HEK293T (cell line): ENCODE measurements around the gene BBS9.

Experiments
- CTCF ChIA-PET: fragments of 350-600 bp; formaldehyde crosslinking; extraction: SDS; loops from one replicate; lab custom pipeline; 2021; ENCODE audit warnings: antibody characterized with exemption, inconsistent platforms; lab: Yijun Ruan, JAX
- POLR2A ChIA-PET: fragments of 350-600 bp; formaldehyde crosslinking; extraction: SDS; loops from one replicate; lab custom pipeline; 2020; ENCODE audit warnings: antibody characterized with exemption, inconsistent platforms; lab: Yijun Ruan, JAX
- DNase-seq: peaks from one replicate; pipeline ENCODE4 v3.0.0; 2012; ENCODE audit warnings: mixed read lengths; ENCODE audit errors: extremely low spot score
- ARNT ChIP-seq: fragments of 450-650 bp; IDR thresholded peaks from 2 replicates; pipeline ENCODE4 v1.6.1; 2017; ENCODE audit warnings: mild to moderate bottlenecking
- BHLHE40 ChIP-seq: fragments of 450-650 bp; IDR thresholded peaks from 2 replicates; pipeline ENCODE4 v1.6.1; 2016; ENCODE audit warnings: mild to moderate bottlenecking, moderate library complexity, borderline replicate concordance
- CTBP1 ChIP-seq: fragments of 450-650 bp; IDR thresholded peaks from 2 replicates; pipeline ENCODE4 v1.6.1; 2016; ENCODE audit warnings: borderline replicate concordance
- ELF4 ChIP-seq: fragments of 450-650 bp; IDR thresholded peaks from 2 replicates; pipeline ENCODE4 v1.6.1; 2017; ENCODE audit warnings: antibody characterized with exemption
- FOXA1 ChIP-seq: fragments of 450-650 bp; IDR thresholded peaks from 2 replicates; pipeline ENCODE4 v1.6.1; 2016; ENCODE audit warnings: mild to moderate bottlenecking
- FOXK2 ChIP-seq: fragments of 450-650 bp; IDR thresholded peaks from 2 replicates; pipeline ENCODE4 v1.6.1; 2016; ENCODE audit warnings: mild to moderate bottlenecking
- FOXM1 ChIP-seq: fragments of 450-650 bp; IDR thresholded peaks from 2 replicates; pipeline ENCODE4 v1.6.1; 2017; ENCODE audit warnings: mild to moderate bottlenecking, borderline replicate concordance
- HDGF ChIP-seq: fragments of 450-650 bp; IDR thresholded peaks from 2 replicates; pipeline ENCODE4 v1.6.1; 2017; ENCODE audit warnings: antibody characterized with exemption, borderline replicate concordance
- L3MBTL2 ChIP-seq: fragments of 450-650 bp; conservative IDR thresholded peaks from 2 replicates; pipeline ENCODE4 v1.6.1; 2016; ENCODE audit warnings: mild to moderate bottlenecking
- LEF1 ChIP-seq: fragments of 450-650 bp; IDR thresholded peaks from 2 replicates; pipeline ENCODE4 v1.6.1; 2017; ENCODE audit warnings: mild to moderate bottlenecking, borderline replicate concordance
- NFRKB ChIP-seq: fragments of 450-650 bp; IDR thresholded peaks from 2 replicates; pipeline ENCODE4 v1.6.1; 2016; ENCODE audit warnings: mild to moderate bottlenecking, moderate library complexity
- SP1 ChIP-seq: fragments of 450-650 bp; IDR thresholded peaks from 2 replicates; pipeline ENCODE4 v1.6.1; 2017
- SUZ12 ChIP-seq: fragments of 450-650 bp; IDR thresholded peaks from 2 replicates; pipeline ENCODE4 v1.6.1; 2016; ENCODE audit warnings: mild to moderate bottlenecking
- TARDBP ChIP-seq: fragments of 450-650 bp; IDR thresholded peaks from 2 replicates; pipeline ENCODE4 v1.6.1; 2016
- ZNF384 ChIP-seq: fragments of 450-650 bp; IDR thresholded peaks from 2 replicates; pipeline ENCODE4 v1.6.1; 2016
- TF ChIP-seq, protein P1 (sequence below): fragments of 450-650 bp; IDR thresholded peaks from 2 replicates; pipeline ENCODE4 v1.6.1; 2016

BBS9 gene

DNA sequence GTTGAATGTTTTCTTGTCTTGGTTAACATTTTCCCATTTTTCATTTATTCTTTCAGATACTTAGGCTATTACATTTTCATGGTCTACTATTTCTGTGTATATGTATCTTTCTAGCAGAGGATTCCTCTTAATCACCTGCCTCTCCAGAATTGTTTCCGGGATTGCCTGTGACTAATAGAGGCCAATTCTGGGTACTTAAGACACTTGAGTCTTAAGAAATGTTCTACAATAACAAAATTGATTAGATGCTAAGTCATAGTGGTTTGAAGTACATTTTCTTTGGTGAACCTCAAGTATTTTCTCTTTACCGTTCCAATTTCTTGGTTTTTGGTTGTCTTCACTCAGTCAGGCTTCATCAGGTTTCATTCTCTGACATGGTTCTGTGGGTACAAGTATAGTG, 26.4 kb downstream of the BBS9 start:
- ChIA-PET CTCF (no interaction called here), POLR2A (no interaction called here)
- DNase-seq, result no peak
- TF ChIP-seq, protein P1, sequence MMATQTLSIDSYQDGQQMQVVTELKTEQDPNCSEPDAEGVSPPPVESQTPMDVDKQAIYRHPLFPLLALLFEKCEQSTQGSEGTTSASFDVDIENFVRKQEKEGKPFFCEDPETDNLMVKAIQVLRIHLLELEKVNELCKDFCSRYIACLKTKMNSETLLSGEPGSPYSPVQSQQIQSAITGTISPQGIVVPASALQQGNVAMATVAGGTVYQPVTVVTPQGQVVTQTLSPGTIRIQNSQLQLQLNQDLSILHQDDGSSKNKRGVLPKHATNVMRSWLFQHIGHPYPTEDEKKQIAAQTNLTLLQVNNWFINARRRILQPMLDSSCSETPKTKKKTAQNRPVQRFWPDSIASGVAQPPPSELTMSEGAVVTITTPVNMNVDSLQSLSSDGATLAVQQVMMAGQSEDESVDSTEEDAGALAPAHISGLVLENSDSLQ, result no peak
- TF ChIP-seq LEF1, result no peak
- TF ChIP-seq TARDBP, result no peak
- TF ChIP-seq SUZ12, result no peak
- no peak for TF ChIP-seq ELF4
- no peak for TF ChIP-seq FOXK2
- TF ChIP-seq CTBP1, result no peak
- no peak for TF ChIP-seq FOXM1
- no peak for TF ChIP-seq SP1

DNA sequence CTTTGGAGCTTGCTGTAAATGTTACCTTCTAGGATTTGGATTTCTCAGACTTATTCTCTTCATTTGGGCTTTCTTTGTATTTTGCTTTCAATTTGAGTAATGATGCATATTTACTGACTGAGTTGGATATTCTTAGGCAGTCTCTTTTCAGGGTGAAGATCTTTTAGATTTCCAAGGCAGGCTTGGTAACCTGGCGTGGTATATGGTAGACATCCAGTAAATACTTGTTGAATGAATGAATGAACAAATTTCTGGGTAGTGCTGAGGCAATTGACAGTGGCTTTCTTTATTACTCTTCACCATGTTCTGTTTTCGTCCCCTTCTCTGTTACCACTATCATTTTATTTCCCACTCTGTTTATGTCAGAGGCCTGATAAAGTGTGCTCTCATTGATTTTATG, 27.1 kb downstream of the BBS9 start:
- DNase-seq, result no peak
- POLR2A ChIA-PET, result no interaction called here
- CTCF ChIA-PET, result no interaction called here

DNA sequence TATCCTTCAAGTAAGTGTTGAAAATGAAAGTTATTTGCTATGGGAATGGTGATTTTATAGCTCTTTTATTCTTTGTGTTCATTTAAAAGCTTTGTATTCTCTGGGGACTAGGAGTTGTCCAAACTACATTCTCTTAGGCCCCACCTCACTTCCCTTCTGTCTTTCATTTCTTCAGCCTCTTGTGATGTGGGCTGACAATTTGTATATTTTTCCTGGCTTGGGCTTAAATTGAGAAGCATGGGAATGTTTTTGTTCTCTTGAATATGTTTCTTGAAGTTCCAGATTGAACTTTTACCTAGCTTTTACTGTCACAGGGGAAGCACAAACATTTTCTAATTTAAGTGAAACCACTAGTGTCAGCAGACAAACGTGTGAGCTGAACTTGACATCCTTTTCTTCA, 27.9 kb downstream of the BBS9 start:
- no peak for DNase-seq
- CTCF ChIA-PET, result no interaction called here
- TF ChIP-seq NFRKB, result no peak
- no peak for TF ChIP-seq LEF1
- no peak for TF ChIP-seq SUZ12
- TF ChIP-seq SP1, result no peak
- POLR2A ChIA-PET, result no interaction called here

More for the DNA sequence above, 27.1 kb downstream of the BBS9 start:
- no peak for TF ChIP-seq HDGF
- TF ChIP-seq LEF1, result no peak
- no peak for TF ChIP-seq FOXK2
- no peak for TF ChIP-seq SUZ12

DNA sequence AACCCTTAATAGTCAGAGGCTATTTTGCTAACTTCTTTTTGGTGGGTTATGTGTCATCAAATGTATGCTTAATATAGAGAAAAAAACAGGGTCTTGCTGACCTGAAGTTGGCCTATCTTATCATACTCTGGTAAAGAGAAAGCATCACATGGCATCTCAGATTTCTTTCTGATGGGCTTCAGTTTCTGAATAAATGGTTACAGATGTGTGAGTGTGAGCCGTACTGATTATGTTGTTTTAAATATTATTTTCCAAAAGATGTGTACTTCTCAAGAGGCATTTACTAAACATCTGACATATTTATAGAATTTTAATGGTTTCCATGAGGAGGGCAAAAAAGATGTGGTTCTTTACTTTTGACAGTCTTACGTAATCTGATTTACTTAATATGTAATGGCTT, 28.4 kb downstream of the BBS9 start:
- POLR2A ChIA-PET, result no interaction called here
- TF ChIP-seq BHLHE40 (no peak), SP1 (no peak), FOXM1 (no peak), ZNF384 (no peak), ELF4 (no peak), FOXA1 (no peak), CTBP1 (no peak), L3MBTL2 (no peak), HDGF (no peak), TARDBP (no peak), LEF1 (no peak), NFRKB (no peak)
- TF ChIP-seq, protein P1, result no peak
- DNase-seq, result no peak
- CTCF ChIA-PET, result no interaction called here

DNA sequence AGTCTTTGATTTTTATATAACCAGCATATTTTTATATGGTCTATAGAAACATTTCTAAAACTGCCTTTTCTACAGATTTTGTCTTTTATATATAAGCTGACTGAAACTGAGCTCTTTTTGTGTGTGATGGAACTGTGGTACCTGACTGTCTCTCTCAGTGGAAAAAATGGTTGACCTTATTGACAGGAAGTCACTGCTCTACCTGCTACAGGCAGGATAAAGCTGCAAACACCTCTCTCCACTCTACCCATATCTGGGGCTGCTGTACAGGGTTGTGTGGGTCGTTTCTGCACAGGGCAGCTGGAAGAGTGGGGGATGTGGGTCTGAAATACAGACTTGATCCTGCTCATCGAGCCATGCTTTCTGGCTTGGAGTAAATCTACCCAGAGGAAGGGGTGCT, 48.5 kb downstream of the BBS9 start:
- ChIA-PET CTCF (no interaction called here), POLR2A (no interaction called here)
- no peak for TF ChIP-seq ELF4
- no peak for TF ChIP-seq SUZ12
- no peak for DNase-seq

DNA sequence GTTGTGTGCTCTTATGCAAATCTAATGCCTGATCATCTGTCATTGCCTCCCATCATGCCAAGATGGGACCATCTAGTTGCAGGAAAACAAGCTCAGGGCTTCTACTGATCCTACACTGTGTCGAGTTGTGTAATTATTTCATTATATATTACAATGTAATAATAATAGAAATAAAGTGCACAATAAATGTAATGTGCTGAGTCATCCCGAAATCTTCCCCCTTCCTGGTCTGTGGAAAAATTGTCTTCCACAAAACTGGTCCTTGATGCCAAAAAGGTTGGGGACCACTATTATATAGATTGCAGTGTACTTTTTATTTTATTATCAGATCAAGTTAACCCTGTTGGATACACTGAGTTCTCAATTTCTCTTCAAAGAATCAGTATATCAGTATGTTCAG, 50.2 kb downstream of the BBS9 start:
- DNase-seq, result no peak
- no peak for TF ChIP-seq FOXK2
- no peak for TF ChIP-seq LEF1
- TF ChIP-seq, protein P1, result no peak
- no peak for TF ChIP-seq BHLHE40
- no peak for TF ChIP-seq SP1
- ChIA-PET POLR2A (no interaction called here), CTCF (no interaction called here)

DNA sequence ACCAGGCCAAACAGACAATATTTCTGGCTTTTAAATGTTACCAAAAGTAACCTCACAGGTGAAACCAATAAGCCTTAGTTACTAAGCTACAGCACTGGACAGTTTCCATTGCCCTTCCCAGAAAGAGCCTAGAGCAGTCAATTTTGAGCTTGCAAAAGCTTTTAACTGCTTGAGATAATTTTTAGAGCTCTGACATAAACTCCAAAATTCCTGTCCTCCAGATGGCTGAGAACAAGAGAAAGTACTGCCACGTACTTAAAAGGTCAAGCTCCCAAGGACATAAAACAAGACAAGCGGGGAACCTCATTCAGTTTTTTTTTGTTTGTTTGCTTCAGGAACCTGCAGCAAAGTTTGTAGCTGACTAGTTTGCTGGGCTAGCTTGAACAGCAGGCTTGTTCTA, 54.1 kb downstream of the BBS9 start:
- no peak for DNase-seq
- TF ChIP-seq, protein P1, result no peak
- TF ChIP-seq NFRKB (no peak), SP1 (no peak), BHLHE40 (no peak), FOXM1 (no peak), ZNF384 (no peak), ARNT (no peak), FOXA1 (no peak), L3MBTL2 (no peak), ELF4 (no peak), LEF1 (no peak), HDGF (no peak)
- POLR2A ChIA-PET, result interaction anchor here (0.6 kb wide), 1 partner anchor 720 kb away, joined by 3 read pairs; no protein-coding TSS in a partner anchor
- CTCF ChIA-PET, result interaction anchor here (0.6 to 1.4 kb wide), 5 partner anchors 9 to 1026 kb away, joined by 3 to 4 read pairs (median 3); no protein-coding TSS in a partner anchor
